ENCODE measurements around the gene HP.
"Not testable (repeated sequence)": the region's sequence is repeated elsewhere in the genome, so short reads cannot be mapped to it uniquely, and the experiment has no call there.

HP gene

DNA sequence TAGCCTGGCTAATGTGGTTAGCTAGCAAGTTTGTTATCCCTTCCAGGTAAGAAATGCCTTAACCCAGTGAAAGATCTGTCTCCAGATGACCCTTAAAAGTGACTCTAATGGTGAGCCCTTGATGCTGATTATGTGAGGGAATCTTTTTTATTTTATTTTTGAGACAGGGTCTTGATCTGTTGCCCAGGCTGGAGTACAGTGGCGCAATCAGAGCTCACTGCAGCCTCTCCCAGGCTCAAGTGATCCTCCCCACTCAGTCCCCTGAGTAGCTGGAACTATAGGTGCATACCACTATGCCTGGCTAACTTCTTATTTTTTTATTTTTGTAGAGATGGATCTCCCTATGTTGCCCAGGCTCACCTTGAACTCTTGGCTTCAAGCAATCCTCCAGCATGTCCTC, 10.8 kb upstream of the HP start:
- DNase-seq = no peak

DNA sequence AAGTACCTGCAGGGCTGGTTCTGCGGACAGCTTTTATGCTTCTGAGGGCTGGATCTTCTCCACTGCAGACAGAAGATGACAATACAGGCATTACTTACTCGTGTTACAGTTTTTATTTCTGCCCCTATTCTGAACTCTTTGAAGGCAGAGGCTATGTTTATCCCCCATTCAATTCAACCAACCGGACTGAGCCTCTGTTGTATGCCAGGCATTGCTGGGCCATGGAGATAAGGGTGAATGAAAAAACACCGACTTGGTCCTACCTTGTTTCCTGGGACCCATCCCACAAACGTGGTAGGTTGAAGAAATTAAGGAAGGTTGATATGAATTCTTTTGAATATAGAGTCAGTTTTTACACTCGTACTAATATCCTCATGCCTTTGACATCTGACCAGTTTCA, 10.0 kb upstream of the HP start:
- DNase-seq = no peak

DNA sequence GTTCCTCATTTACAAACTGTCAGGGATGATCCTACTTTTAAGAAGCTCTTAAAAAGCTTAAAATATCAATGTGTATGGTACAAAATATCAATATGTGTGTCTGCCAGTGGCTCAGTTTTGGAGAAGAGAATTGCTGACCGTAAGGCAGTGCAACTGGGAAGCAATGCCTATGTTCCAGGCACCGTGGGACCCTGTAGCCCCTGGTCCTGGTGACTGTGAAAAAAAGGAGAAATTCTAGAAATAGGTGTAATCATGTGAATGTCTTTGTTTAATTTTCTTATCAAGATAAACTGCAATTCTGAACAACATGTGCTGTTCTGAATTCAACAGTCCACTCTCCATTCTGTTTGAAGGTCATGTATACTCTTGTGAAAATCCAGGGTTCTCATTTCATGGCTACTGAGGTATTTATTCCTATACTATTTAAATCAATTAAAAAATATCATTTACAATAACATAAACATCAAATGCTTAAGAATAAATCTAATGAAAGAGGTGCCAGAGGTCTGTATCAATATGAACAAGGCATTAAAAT, 9.4 kb upstream of the HP start:
- no peak for DNase-seq

DNA sequence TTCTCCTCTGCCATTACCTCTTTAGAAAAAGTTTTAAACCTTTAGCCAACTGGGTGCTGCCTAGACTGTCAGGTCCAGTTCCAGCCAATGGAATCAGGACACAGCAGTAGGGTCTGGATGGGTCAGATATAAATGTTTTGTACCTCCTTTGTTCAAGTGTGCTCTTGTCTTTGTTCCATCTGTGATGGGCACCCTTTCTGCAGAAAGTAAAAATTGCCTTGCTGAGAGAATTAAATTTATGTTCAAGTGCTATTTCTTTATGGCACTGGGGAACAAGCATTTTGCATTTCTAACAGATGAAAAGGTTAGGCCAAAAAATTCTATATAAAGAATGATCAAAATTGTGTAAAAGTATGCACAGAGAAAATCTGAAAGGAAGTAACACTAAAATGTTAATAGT, 5.2 kb upstream of the HP start:
- no peak for DNase-seq

DNA sequence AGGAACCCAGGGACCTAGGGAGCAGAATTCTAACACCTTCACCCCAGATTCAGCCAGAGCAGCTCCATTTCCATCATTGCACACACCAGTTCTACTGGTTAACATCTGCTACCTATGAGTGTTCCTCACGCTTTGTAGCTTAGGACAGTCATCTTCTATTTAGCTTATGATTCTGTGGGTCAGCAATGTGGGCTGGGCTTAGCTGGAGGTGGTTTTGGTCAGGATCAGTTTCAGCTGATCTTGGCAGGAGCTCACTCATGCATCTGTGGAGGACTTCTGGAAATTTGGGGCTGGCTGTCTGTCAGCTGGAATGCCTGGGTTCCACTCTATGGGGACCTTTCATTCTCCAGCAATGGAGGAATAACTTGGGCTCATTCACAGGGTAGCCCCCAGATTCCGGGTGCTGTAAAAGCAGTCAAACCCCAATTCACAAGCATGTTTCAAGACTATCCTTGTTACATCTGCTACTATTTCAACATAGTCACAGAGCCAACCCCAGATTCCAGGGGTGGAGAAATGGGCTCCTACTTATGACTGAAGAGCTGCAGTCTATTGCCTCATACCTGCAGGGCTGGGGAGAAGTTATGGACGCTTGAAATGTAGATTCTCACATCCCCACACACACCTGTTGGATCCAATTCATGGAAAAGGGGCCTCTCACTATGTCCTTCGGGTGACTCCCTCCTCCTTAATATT, 3.4 kb upstream of the HP start:
- DNase-seq = no peak

DNA sequence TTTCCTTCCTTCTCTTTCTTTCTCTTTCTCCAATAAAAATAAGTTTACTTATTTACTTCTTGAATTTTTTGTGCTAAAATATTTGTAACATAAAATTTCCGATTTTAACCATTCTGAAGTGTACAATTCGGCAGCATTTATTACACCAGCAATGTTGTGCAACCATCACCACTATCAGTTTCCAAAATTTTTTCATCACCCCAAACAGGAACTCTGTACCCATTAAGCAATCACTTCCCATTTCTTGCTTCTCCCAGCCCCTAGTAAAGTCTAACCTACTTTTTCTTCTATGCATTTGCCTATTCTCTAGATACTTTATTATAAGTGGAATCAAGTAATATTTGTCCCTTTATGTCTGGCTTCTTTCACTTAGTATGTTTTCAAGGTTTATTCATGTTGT, 2.5 kb upstream of the HP start:
- DNase-seq = no peak

DNA sequence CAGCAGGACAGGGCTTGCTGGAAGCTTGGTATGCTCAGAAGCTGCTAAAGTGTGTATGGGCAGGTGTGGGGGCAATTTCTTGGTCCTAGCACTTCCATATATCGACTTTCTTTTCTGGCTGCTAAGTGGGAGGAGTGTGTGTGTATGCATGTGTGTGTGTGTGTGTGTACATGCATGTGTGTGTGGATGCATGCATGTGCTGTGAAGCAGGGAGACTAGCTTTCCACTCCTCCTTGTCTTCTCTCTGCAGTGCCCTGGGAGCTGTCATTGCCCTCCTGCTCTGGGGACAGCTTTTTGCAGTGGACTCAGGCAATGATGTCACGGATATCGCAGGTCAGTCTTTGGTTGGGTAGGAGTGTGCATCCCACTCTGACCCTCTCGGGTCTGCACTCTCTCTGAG, 1.6 kb downstream of the HP start:
- DNase-seq = no peak

DNA sequence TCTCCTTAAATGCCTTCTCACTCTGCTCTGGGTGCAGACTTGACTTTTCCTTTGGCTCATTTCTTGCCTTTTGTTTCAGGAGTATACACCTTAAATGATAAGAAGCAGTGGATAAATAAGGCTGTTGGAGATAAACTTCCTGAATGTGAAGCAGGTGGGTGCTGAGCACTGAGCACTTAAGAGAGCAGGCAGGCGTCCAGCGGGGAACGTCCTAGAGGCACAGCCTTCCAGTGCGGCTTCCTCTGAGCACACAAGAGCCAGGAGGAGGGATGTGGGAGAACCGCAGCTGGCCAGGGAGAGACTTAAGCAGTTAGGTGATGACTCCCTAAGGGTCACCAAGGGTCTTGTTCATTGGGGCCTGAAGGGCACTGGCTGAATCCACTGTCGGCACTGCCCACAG, 3.0 kb downstream of the HP start:
- DNase-seq = not testable (repeated sequence)

DNA sequence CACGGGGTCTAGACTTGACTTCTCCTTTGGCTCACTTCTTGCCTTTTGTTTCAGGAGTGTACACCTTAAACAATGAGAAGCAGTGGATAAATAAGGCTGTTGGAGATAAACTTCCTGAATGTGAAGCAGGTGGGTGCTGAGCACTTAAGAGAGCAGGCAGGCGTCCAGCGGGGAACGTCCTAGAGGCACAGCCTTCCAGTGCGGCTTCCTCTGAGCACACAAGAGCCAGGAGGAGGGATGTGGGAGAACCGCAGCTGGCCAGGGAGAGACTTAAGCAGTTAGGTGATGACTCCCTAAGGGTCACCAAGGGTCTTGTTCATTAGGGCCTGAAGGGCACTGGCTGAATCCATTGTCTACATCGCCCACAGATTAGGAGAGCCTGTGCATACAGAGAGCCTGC, 4.8 kb downstream of the HP start:
- DNase-seq = not testable (repeated sequence)

DNA sequence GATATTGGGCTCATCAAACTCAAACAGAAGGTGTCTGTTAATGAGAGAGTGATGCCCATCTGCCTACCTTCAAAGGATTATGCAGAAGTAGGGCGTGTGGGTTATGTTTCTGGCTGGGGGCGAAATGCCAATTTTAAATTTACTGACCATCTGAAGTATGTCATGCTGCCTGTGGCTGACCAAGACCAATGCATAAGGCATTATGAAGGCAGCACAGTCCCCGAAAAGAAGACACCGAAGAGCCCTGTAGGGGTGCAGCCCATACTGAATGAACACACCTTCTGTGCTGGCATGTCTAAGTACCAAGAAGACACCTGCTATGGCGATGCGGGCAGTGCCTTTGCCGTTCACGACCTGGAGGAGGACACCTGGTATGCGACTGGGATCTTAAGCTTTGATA, 6.1 kb downstream of the HP start:
- no peak for DNase-seq

DNA sequence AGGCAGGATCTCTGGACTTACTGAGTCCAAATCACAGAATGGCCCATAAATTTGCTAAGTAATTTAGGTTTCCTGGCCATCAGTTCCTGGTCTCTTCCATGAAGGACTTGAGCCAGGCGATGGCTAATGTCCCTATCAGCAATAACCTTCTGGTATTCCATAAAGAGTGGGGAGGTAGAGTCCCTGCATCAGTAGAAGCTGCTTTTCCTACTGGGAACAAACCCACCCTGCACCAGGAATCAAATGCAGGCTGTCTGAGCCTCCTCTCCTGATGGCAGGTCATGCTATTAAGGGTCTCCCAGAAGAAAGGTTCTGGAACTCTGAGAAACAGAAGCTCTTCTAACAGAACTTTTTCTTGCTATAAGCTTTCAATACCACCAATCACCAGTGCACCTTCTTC, 7.3 kb downstream of the HP start:
- no peak for DNase-seq

DNA sequence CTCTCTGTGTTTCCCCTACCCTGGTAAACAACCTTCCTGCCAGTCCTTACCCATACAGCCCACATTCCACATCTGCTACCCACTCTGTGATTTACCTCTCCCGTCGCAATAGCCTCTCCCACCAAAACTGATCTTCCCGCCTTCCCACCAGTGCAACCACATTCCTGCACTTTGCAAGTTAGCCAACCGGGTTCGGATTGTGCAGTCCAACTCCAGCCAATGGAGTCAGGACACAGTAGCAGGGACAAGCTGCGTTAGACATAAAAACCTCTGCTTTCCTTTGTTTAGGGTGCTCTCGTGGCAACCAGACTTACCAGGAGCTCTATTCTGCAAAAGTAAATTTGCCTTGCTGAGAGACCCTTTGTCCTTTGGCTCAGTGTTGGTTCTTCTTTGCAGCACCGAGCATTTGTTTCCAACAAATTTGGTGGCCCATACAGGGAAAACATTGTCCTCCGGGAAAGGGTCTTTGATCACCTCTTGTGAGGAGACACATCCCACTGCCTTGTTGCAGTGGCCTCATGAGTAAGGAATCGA, 10.1 kb downstream of the HP start:
- DNase-seq = no peak

DNA sequence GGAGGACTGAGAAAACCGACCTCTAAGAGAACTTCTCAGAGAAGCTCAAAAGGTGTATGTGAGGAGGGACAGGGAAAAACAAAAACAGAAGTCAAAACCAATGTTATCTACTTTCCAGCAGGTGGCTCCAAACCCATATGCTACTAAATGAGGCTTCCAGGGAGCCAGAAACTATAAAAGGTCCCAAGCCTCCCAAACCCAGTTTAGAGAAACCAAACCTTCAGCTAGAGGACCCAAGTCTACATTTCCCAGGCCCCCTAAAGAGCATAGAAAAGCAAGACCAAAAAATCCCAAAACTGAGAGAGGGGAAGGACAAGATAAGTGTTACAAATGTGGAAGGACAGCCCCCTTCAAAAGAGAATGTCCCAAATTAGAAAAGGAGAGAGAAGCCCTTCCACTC, 12.4 kb downstream of the HP start:
- peak; percentile 24 for DNase-seq

DNA sequence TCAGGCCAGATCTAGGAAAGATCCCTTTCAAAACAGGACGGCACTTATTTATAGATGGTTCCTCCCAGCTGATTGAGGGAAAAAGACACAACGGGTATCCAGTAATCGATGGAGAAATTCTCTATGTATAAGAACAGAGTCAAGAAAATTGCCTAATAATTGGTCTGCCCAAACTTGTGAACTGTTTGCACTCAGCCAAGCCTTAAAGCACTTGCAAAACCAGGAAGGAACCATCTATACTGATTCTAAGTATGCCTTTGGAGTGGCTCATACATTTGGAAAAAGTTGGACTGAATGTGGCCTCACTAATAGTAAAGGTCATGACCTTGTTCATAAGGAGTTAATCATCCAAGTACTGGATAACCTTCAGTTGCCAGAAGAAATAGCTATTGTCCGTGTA, 14.6 kb downstream of the HP start:
- no peak for DNase-seq

DNA sequence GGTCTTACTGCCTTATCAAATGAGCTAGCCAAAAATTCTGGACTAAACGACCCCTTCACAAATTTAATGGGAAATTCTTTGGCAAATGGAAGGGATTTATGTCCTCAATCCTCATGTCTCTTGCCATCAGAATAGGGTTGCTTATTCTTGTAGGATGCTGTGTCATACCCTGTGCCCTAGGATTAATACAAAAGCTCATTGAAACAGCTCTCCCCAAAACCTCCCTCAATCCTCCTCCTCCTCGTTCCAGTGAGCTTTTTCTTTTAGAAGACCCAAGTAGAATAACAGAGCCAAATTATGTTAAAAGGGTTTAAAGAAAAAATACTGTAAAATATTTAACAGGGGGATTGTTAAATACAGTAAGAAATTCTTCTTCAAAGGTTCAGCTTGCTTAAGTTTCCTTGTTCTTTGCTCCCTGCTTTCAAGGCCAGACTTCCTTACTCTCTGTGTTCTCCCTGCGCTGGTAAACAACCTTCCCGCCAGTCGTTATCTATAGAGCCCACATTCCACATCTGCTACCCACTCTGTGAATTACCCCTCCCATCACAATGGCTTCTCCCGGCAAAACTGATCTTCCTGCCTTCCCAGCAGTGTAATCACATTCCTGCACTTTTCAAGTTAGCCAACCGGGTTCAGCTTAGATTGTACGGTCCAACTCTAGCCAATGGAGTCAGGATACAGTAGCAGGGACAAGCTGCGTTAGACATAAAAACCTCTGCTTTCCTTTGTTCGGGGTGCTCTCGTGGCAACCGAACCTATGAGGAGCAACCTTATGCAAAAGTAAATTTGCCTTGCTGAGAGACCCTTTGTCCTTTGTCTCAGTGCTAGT, 18.4 kb downstream of the HP start:
- DNase-seq = no peak

DNA sequence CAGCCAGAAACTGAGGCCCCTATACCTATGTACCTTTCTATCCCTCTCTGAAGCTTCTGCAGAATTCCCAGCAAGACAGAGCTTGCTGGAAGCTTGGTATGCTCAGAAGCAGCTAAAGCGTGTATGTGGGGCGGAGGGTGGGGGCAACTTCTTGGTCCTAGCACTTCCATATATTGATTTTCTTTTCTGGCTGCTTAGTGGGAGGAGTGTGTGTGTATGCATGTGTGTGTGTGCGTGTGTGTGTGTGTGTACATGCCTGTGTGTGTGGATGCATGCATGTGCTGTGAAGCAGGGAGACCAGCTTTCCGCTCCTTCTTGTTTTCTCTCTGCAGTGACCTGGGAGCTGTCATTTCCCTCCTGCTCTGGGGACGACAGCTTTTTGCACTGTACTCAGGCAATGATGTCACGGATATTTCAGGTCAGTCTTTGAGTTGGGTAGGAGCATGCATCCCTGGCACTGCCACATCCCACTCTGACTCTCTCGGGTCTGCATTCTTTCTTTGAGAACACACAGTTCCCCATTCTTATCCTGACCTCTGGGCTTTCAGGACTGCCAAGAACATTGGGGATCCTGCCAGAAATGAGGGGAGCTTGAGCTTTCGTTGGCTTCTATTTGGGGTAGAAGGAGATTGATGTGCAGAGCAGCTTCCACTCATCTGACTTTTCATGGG, 19.4 kb downstream of the HP start:
- no peak for DNase-seq

DNA sequence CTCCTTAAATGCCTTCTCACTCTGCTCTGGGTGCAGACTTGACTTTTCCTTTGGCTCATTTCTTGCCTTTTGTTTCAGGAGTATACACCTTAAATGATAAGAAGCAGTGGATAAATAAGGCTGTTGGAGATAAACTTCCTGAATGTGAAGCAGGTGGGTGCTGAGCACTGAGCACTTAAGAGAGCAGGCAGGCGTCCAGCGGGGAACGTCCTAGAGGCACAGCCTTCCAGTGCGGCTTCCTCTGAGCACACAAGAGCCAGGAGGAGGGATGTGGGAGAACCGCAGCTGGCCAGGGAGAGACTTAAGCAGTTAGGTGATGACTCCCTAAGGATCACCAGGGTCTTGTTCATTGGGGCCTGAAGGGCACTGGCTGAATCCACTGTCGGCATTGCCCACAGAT, 20.8 kb downstream of the HP start:
- DNase-seq = not testable (repeated sequence)

DNA sequence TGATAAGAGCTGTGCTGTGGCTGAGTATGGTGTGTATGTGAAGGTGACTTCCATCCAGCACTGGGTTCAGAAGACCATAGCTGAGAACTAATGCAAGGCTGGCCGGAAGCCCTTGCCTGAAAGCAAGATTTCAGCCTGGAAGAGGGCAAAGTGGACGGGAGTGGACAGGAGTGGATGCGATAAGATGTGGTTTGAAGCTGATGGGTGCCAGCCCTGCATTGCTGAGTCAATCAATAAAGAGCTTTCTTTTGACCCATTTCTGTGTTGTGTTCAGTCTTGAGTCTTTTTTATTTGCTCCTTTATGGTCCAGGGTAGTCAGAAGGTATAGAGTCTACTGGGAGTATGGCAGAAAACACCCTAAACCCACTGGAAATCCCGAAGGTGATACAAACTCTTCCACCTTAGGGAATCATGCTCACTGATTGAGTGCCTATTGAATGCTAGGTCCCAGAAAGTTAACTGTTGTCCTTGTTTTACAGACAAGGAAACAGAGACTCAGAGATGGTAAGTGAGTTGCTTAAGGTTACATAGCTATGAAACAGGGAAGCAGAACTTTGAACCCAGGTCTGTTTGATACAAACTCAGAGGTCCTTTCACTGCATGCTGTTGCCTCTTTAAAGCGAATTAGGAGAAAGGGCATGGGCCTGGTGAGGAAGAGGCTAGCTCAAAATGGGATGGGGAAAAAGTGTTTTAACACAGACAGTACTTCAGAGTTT, 22.8 kb downstream of the HP start:
- DNase-seq = not testable (repeated sequence)

DNA sequence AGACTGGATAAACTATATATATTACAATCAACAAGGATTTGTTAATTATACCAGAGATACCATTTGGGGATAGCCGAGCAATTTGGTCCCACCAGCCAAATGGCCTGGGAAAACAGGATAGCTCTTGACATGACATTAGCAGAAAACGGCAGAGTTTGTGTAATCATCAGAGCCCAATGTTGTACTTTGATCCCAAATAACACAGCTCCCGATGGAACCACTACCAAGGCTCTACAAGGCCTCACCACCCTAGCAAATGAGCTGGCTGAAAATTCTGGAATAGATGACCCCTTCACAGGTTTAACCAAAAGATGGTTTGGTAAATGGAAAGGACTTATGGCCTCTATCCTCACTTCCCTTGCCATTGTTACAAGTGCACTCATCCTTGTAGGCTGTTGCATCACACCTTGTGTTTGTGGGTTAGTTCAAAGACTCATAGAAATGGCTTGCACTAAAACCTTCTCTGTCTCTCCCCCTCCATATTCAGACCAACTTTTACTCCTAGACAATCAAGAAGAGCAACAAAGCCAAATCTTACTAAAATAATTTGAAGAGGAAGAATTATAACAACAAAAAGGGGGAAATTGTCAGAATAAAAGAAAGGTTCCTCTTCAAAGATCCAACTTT, 29.6 kb downstream of the HP start:
- DNase-seq = no peak

DNA sequence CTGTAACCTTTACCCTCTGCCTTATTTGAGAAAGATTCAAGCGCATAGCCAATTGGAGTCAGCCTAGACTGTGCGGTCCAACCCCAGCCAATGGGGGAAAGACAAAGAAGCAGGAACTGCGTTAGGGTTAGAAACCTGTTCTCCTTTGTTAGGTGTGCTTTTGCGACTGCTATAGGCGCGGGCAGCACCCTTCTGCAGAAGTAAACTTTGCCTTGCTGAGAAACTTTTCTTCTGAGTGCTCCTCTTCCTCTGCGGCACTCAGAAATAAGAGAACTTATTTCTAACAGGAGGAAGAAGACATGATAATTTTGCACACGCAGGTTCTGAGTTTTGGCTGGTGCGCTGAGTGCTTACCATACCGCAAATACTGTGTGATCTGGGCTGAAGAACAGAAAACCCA, 30.1 kb downstream of the HP start:
- DNase-seq = no peak

DNA sequence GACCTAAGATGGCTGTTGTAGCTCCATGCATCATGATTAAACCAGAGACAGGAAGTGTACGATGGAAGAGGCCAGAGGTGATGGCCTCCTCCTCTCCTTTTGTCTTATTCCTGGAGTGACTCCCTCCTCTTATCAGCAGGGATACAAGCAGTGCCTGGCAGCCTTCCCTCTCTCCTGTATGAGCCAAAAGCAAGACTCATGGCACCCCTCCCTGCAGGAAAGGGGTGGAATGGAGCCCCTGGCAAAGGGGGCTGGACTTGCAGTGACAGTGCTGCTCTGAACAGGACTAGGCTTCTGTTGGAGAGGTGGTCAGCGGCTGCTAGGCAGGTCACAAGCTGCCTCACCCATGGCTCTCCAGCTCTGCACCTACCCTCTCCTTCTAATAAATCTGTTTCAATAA, 30.7 kb downstream of the HP start:
- no peak for DNase-seq

DNA sequence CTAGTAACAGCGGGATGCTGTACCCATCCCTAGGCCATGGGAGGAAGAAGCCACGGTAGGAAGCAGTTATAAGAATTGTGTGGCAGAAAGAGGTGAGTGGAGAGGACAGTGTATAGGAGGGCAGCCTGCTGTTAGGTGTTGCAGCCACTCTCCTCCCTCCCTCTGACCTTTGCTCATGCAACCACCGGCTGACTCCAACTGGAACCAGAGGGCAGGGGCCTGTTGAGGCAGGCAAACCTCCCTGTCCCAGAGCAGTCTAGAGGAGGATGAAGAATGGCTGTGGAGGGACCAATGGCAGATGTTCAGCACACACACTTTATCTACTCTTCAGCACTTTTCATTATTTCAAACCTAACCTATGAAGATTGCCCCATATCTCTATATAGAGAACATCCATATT, 36.9 kb downstream of the HP start:
- DNase-seq = no peak

Measured in 8988T (cell line).